GM12872 (cell line): ENCODE measurements around the gene TRIM45.

Experiments
- CTCF ChIP-seq: IDR thresholded peaks from 3 replicates; pipeline ENCODE4 v1.5.1; 2011; ENCODE audit warnings: low read depth, mild to moderate bottlenecking, low read length, moderate library complexity; ENCODE audit not compliant: insufficient read depth

Gene TRIM45

DNA sequence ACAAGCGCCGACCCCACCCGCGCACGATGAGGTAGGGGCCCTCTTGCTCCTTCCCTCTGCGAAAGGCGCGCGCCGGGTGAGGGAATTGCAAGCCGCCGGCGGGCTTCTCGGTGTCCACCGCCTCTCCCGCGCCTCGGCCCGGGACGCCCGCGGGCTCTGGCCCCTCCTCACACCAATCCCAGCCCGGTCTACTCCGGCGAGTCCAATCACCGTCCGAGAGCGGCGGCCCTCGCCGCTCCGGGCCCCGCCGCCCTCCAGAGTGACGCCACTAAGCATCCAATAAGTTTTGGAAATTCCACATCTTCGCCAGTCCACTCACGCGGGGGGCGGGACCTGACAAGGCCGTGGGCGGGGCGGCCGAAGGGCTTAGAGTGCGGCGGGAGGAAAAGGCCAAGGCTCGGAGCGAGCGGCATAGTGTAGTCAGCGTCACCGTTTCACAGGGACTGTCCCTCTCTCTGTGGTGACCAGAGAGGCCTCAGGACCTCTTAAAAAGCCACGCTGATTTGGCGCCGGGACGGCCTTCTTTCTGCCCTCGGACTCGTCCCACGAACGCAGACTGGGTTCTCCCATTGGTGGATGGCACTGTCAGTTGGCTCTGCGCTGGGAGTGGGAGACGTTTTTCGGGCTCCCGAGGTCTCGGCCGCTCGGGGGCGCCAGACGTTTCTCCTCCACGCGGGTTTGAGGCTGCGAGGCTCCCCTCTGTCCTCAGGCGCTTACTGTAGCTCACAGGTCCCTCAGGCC, at the start of gene TRIM45:
Gene TRIM45 (minus strand): TSS at position 161 of the 741 bp plus-strand sequence. CDS start 548 bp downstream, outside the sequence.
- peak; percentile 81 for TF ChIP-seq CTCF

DNA sequence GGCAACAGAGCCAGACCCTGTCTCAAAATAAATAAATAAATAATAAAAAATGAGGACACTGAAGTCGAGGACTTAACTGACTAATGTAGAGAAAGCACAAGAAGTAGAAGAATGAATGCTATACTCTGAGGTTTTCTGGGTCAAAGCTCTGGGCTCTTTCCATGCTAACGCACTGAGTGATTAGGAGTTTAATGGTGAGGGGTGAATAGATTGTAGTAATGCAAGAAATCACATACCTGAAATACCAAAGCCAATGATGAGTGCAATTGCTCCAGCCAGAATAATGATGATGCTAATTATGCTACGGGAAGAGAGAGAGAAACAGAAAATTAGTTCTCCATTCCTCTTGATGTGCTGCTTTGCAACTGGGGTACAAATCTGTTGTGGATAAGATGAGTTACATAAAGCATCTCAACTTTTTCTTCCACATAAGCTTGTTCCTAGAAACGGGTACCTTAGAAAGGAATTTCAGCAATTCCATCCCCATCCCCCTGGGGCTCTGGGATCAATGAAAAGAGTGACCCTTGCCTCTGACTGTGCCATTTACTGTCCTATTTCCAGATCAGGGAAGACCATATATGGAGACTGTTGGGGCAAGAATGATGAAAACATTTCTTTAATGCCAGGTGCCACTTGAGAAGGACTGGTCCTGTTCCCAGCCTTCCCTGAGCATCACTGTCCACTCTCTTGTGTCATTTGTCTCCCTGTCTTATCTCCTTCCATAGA, 48.5 kb upstream of the TRIM45 start:
- no peak for TF ChIP-seq CTCF

GRCh38 chr1:117167402-117167801, 45.9 kb upstream of the TRIM45 start:
- no peak for TF ChIP-seq CTCF

DNA sequence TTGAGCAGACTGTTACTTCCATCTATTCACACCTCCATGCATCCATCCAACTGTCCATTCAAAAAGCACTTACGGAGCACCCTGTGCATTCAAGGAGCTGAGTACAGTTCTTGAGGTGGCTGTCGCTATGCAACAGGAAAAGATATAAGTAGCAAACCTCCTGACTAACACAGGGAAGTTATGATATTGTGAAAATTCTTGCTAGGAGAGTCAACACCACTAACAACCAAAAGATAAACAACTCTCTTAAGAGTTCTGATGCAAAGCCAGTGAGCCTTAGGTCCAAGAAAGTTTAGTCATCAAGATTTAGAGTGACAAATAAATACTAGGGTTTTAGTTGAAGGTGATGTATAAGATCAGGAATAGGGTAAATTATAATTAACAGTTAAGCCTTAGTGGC, 44.5 kb upstream of the TRIM45 start:
- TF ChIP-seq CTCF: no peak

- no peak for TF ChIP-seq CTCF
Measured at GRCh38 chr1:117164209-117164608, 42.7 kb upstream of the TRIM45 start.

GRCh38 chr1:117162816-117163215, 41.3 kb upstream of the TRIM45 start:
- no peak for TF ChIP-seq CTCF

- no peak for TF ChIP-seq CTCF
Measured at GRCh38 chr1:117161887-117162286, 40.3 kb upstream of the TRIM45 start.
